ENCODE measurements around the gene PBX3. TPM values are rescaled to one million over a fixed set of nuclear protein-coding genes. Genes with fewer than 3 reads are reported as not detected.

Gene PBX3
- total and polyA plus RNA-seq, 8 donors, result 36.3 to 53.6 (median 42.8) TPM

DNA sequence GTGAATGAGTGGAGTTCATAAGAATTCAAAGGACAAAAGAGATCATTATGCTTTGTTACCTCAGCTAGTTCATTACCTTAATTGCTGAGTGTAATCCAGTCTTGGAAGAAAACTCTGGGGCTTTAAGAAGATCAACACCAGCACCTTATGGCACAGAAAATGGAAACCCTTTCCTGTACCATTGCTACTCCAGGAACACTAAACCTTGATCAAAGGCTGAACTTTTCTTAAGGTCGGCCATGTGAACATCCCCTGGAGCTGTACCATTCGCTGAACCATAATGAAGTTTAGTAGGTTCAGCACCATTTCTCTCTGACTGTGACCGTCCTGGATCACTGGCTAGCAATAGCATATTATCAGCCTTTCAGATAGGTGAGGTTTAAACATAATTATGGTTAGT lies 97.4 kb downstream of the PBX3 start:
- Histone ChIP-seq H3K27ac (no peak overlapping the region), H3K27me3 (no peaks in the 10 kb centered on the region), H3K4me1 (peaks cover 0 to 7% of the 10 kb centered on the region in 2 donors), H3K9me3 (no peaks in the 10 kb centered on the region), H3K36me3 (no peaks in the 10 kb centered on the region), H3K4me3 (no peak overlapping the region)
- intact Hi-C loops (cut with DNase I), result no loop called here
- ATAC-seq (no peak), DNase-seq (no peak)
- TF ChIP-seq, protein P1, sequence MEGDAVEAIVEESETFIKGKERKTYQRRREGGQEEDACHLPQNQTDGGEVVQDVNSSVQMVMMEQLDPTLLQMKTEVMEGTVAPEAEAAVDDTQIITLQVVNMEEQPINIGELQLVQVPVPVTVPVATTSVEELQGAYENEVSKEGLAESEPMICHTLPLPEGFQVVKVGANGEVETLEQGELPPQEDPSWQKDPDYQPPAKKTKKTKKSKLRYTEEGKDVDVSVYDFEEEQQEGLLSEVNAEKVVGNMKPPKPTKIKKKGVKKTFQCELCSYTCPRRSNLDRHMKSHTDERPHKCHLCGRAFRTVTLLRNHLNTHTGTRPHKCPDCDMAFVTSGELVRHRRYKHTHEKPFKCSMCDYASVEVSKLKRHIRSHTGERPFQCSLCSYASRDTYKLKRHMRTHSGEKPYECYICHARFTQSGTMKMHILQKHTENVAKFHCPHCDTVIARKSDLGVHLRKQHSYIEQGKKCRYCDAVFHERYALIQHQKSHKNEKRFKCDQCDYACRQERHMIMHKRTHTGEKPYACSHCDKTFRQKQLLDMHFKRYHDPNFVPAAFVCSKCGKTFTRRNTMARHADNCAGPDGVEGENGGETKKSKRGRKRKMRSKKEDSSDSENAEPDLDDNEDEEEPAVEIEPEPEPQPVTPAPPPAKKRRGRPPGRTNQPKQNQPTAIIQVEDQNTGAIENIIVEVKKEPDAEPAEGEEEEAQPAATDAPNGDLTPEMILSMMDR (IDR thresholded peaks at IDR 0.05), result no peak

DNA sequence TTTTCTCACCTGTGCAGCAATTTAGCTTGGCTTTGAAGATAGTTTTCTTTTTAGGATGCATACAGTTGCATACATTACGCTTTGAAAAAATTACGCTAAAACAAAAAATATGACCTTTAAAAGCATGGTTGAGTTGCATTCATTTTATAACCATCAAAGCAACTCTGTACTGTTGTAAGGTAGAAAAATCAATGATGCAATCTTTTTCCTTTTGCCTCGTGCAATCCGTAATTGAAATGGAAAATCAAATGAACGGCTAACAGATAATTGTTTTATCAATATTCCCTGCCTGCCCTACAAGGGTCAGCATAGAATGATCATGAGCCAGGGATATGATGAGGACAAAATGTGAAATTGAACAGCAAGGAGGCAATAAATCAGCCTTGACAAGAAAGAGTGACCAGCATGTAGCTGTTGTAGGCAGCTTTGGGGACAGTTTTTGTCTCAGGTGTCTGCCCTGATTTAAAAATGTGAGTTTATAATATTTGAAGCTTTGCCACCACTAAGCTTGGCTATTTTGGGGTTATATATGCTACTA lies 98.2 kb downstream of the PBX3 start:
- no peaks in the 10 kb centered on the region for H3K36me3 ChIP-seq
- intact Hi-C loops (cut with DNase I), result no loop called here
- no peak for ATAC-seq
- no peaks in the 10 kb centered on the region for H3K9me3 ChIP-seq
- no peak overlapping the region for H3K27ac ChIP-seq
- no peaks in the 10 kb centered on the region for H3K27me3 ChIP-seq
- TF ChIP-seq, protein P1 (IDR thresholded peaks at IDR 0.05), result no peak
- no peaks in the 10 kb centered on the region for H3K4me1 ChIP-seq
- no peak for DNase-seq
- H3K4me3 ChIP-seq, result no peak overlapping the region

DNA sequence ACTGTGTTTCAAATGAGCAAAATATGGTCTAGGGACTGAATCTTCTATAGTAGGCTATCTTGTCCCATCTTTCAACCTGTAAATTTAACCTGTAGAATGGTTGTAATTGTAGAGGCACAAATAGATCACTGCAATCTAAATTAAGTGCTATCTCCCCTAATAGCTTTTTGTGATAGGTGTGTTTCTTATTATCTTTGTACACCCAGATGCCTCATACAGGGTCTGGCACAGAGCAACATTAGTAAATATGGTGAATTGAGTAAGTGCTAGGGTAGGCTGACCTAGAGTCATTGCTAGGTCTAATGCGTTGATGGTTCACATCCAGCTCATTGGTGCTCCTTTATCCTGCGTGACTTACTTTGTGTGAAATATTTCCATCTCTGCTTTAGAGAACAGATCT lies 100.6 kb downstream of the PBX3 start:
- Histone ChIP-seq H3K4me3 (no peak overlapping the region), H3K36me3 (no peaks in the 10 kb centered on the region), H3K27me3 (no peaks in the 10 kb centered on the region), H3K4me1 (no peaks in the 10 kb centered on the region), H3K27ac (no peak overlapping the region), H3K9me3 (no peaks in the 10 kb centered on the region)
- ATAC-seq (no peak), DNase-seq (no peak)
- TF ChIP-seq, protein P1 (IDR thresholded peaks at IDR 0.05), result no peak
- intact Hi-C loops (cut with DNase I), result no loop called here

DNA sequence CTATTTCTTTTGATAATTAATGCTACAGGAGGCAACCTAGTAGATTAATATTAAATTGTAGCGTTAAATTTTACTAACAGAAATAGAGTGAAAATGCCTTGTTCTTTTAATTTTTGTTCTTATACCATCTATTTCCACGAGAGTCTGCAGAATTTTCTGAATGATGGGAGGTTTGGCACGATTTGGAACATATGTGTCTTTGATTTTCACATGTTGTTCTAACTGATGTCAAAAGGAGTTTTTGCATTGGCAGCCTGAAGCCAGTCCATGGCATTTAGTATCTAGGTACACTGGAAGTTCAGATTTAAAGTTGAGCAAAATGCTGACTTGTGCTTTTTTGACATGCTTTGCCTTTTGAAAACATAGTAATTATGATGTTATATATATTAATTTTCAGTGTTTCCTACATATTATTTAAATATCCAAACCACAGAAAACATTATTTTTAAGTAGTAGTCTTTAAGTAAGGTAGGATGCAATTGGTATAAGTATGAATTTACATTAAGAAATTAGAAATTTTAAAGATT lies 103.0 kb downstream of the PBX3 start:
- intact Hi-C loops (cut with DNase I), result no loop called here
- H3K9me3 ChIP-seq, result no peaks in the 10 kb centered on the region

DNA sequence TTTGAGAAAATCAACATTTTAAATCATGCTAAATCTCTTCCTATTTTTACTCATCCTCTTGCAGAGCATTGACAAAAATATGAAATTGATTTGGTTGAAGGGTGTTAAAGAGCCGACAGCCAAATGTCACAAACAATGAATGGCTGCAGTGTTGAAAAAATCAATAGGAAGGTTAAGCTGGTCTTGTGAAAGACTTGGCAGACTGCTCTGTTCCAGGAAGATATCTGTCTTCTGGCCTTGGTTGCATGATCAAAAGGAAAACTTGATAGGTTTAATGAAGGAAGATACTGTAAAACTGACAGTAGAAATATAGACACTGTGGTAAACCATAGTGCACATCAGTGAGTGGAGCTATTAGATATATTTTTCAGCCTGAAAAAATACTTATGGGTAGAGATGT lies 103.6 kb downstream of the PBX3 start:
- peaks cover 7 to 8% of the 10 kb centered on the region in 2 donors for H3K4me1 ChIP-seq
- DNase-seq, result no peak
- H3K4me3 ChIP-seq, result no peak overlapping the region
- no peaks in the 10 kb centered on the region for H3K27me3 ChIP-seq
- H3K27ac ChIP-seq, result no peak overlapping the region
- no peak for ATAC-seq
- no peaks in the 10 kb centered on the region for H3K9me3 ChIP-seq
- intact Hi-C loops (cut with DNase I), result no loop called here
- H3K36me3 ChIP-seq, result no peaks in the 10 kb centered on the region
- TF ChIP-seq, protein P1 (IDR thresholded peaks at IDR 0.05), result no peak

More for the DNA sequence above, 103.0 kb downstream of the PBX3 start:
- H3K27ac ChIP-seq, result no peak overlapping the region
- TF ChIP-seq, protein P1 (IDR thresholded peaks at IDR 0.05), result no peak
- no peaks in the 10 kb centered on the region for H3K27me3 ChIP-seq
- no peak for DNase-seq
- no peak for ATAC-seq
- peaks cover 7% of the 10 kb centered on the region in 2 donors for H3K4me1 ChIP-seq
- no peak overlapping the region for H3K4me3 ChIP-seq
- H3K36me3 ChIP-seq, result no peaks in the 10 kb centered on the region

Data from left lung (tissue), 10 donors.